ENCODE data around the gene DUSP28.

Gene DUSP28

DNA sequence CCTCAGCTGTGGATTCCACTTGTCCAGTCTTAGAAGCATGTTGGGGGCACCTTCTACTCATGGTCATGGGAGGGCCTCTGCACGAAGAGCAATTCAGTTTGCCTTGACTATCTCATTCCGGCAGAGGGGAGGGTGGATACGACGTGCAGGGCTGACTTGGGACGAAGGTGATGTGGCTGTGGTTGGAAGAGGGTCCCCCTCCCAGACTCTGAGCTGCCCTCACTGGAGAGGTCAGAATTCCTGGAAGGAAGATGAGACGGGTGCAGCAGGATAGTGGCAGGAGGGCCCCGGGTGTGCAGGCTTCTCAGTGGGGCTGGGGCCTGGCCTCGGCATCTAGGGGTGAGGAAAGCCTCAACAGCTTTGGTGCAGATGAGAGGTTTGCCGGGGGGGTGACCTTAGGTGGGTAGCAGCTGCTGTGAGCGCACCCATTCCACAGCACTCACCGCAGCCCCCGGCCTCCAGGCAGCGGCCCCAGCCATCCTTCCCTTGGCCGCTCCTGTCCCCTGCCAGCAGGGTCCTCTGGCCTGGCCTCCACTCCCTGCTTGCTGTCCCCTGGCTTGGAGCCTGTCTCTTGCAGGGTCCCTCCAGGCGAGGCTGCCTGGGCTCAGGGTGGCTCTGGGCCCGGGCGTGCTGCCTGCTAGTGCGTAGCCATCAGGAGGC, 11.3 kb downstream of the DUSP28 start:
- TF ChIP-seq EZH2 (IDR thresholded peaks at IDR 0.05; ENCODE audit: borderline replicate concordance, low read length) = no peak
- TF ChIP-seq, protein P1, sequence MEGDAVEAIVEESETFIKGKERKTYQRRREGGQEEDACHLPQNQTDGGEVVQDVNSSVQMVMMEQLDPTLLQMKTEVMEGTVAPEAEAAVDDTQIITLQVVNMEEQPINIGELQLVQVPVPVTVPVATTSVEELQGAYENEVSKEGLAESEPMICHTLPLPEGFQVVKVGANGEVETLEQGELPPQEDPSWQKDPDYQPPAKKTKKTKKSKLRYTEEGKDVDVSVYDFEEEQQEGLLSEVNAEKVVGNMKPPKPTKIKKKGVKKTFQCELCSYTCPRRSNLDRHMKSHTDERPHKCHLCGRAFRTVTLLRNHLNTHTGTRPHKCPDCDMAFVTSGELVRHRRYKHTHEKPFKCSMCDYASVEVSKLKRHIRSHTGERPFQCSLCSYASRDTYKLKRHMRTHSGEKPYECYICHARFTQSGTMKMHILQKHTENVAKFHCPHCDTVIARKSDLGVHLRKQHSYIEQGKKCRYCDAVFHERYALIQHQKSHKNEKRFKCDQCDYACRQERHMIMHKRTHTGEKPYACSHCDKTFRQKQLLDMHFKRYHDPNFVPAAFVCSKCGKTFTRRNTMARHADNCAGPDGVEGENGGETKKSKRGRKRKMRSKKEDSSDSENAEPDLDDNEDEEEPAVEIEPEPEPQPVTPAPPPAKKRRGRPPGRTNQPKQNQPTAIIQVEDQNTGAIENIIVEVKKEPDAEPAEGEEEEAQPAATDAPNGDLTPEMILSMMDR (IDR thresholded peaks at IDR 0.05; ENCODE audit: low read length) = no peak
- H3F3A ChIP-seq (ENCODE audit: insufficient read depth, low read length) = no peaks in the 10 kb centered on the region
- H3K4me3 ChIP-seq (ENCODE audit: low read depth, low read length, poor library complexity, severe bottlenecking) = no peak overlapping the region
- H3K9me2 ChIP-seq (ENCODE audit: low read depth, low read length) = no peaks in the 10 kb centered on the region
- H3K27ac ChIP-seq (ENCODE audit: low read depth, low read length, poor library complexity, severe bottlenecking) = no peak overlapping the region
- H3K9me3 ChIP-seq (ENCODE audit: low read length) = no peaks in the 10 kb centered on the region
- H3K27me3 ChIP-seq (ENCODE audit: insufficient read depth, low read length) = no peaks in the 10 kb centered on the region
- peaks cover 15% of the 10 kb centered on the region for H3K36me3 ChIP-seq (ENCODE audit: insufficient read depth, low read length)
- peaks cover 32% of the 10 kb centered on the region for H3K4me1 ChIP-seq (ENCODE audit: insufficient read depth, low read length, severe bottlenecking)
- H3K9ac ChIP-seq (ENCODE audit: low read length) = no peak overlapping the region
- no peaks in the 10 kb centered on the region for H4K20me1 ChIP-seq (ENCODE audit: insufficient read depth, low read length)
- no peak overlapping the region for H2AFZ ChIP-seq (ENCODE audit: low read length)
- H3K79me2 ChIP-seq (ENCODE audit: insufficient read depth, low read length) = no peaks in the 10 kb centered on the region
- peak overlapping the region; percentile 88; the same call in 1 of the 2 replicates for H3K4me2 ChIP-seq (ENCODE audit: low read length)

DNA sequence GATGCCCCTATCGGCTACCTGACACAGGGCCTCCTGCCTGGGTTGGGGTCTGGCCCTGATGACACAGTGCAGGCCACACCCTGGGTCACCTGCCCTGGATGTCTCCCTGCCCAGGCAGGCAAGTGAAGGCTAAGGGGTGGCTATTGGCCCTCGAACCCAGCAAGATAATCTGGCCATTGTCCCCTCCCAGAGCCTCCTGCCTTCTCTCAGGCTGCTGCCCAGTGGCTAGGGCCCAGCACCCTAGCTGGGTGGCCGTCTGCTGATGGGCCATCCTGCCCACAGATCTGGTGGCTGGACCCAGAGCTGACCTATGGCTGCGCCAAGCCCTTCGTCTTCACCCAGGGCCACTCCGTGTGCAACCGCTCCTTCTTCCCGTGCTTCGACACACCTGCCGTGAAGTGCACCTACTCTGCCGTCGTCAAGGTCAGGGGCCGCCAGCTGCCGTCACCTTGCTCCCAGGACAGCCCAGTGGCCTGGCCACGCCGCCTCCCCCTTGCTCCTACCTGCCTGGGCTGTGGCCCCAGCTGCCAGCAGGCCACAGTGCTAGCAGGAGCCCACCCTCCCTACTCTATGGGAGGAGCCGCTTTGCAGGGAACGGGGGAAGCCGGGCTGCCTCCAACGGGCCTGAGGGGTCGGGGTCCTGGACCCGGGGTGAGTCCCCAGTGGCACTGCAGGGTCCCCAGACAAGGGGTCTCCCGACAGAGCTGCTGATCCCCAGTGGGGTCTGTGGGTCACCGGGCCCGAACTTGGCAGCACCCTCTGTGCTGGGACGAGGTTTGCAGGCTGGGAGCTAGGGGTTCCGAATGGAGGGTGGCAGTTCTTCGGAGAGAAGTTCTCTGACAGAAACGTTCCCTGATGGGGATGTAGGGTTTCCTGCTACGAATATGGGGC, 12.2 kb downstream of the DUSP28 start:
- no peak for TF ChIP-seq EZH2 (IDR thresholded peaks at IDR 0.05; ENCODE audit: borderline replicate concordance, low read length)
- TF ChIP-seq, protein P1 (IDR thresholded peaks at IDR 0.05; ENCODE audit: low read length) = no peak
- Histone ChIP-seq H3K36me3 (ENCODE audit: insufficient read depth, low read length) (peaks cover 24% of the 10 kb centered on the region), H3K79me2 (ENCODE audit: insufficient read depth, low read length) (no peaks in the 10 kb centered on the region), H3K27me3 (ENCODE audit: insufficient read depth, low read length) (no peaks in the 10 kb centered on the region), H3F3A (ENCODE audit: insufficient read depth, low read length) (no peaks in the 10 kb centered on the region), H3K9ac (ENCODE audit: low read length) (no peak overlapping the region), H2AFZ (ENCODE audit: low read length) (no peak overlapping the region), H3K9me2 (ENCODE audit: low read depth, low read length) (no peaks in the 10 kb centered on the region), H4K20me1 (ENCODE audit: insufficient read depth, low read length) (no peaks in the 10 kb centered on the region), H3K27ac (ENCODE audit: low read depth, low read length, poor library complexity, severe bottlenecking) (no peak overlapping the region), H3K4me1 (ENCODE audit: insufficient read depth, low read length, severe bottlenecking) (peaks cover 23% of the 10 kb centered on the region), H3K4me3 (ENCODE audit: low read depth, low read length, poor library complexity, severe bottlenecking) (no peak overlapping the region), H3K9me3 (ENCODE audit: low read length) (no peaks in the 10 kb centered on the region), H3K4me2 (ENCODE audit: low read length) (no peak overlapping the region)

DNA sequence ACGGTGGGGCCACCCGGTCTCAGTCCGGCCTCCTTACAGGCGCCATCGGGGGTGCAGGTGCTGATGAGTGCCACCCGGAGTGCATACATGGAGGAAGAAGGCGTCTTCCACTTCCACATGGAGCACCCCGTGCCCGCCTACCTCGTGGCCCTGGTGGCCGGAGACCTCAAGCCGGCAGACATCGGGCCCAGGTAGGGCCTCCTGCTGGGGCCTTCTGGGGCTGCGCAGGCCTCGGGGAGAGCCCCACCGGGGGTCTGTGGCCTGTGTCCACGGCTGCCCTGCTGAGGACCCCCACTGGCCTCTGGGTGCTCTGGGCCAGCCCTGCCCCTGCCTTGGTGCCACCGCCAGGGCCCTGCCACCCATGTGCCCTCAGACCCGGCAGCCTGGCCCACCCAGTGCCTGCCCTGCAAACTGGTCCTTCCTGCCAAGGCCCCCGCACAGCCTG, 12.9 kb downstream of the DUSP28 start:
- no peak overlapping the region for H2AFZ ChIP-seq (ENCODE audit: low read length)

More for the DNA sequence above, 12.9 kb downstream of the DUSP28 start:
- Histone ChIP-seq H3K36me3 (ENCODE audit: insufficient read depth, low read length) (peaks cover 31% of the 10 kb centered on the region), H3F3A (ENCODE audit: insufficient read depth, low read length) (no peaks in the 10 kb centered on the region), H3K9ac (ENCODE audit: low read length) (no peak overlapping the region), H3K4me1 (ENCODE audit: insufficient read depth, low read length, severe bottlenecking) (peaks cover 18% of the 10 kb centered on the region), H3K9me3 (ENCODE audit: low read length) (no peaks in the 10 kb centered on the region), H4K20me1 (ENCODE audit: insufficient read depth, low read length) (no peaks in the 10 kb centered on the region), H3K27ac (ENCODE audit: low read depth, low read length, poor library complexity, severe bottlenecking) (no peak overlapping the region), H3K9me2 (ENCODE audit: low read depth, low read length) (no peaks in the 10 kb centered on the region), H3K27me3 (ENCODE audit: insufficient read depth, low read length) (no peaks in the 10 kb centered on the region), H3K79me2 (ENCODE audit: insufficient read depth, low read length) (no peaks in the 10 kb centered on the region), H3K4me3 (ENCODE audit: low read depth, low read length, poor library complexity, severe bottlenecking) (no peak overlapping the region), H3K4me2 (ENCODE audit: low read length) (no peak overlapping the region)
- TF ChIP-seq, protein P1 (IDR thresholded peaks at IDR 0.05; ENCODE audit: low read length) = no peak
- TF ChIP-seq EZH2 (IDR thresholded peaks at IDR 0.05; ENCODE audit: borderline replicate concordance, low read length) = no peak

Data from OCI-LY1 (cell line).